Naive thymus-derived CD4-positive, alpha-beta T cell (primary cell): ENCODE measurements around the gene KIF16B. TPM values are rescaled to one million over a fixed set of nuclear protein-coding genes. Genes with fewer than 3 reads are reported as not detected.

Experiments
- ATAC-seq: fragments of 150-1000 bp; cut with Tn5 transposase; 2 replicates; pipeline ENCODE4 v1.10.0; 2021; ENCODE audit warnings: mild to moderate bottlenecking, moderate library complexity
- CTCF ChIA-PET: fragments of 350-600 bp; sonication (Branson Sonifier 250); formaldehyde crosslinking; loops from one replicate; lab custom pipeline; 2021; ENCODE audit warnings: antibody characterized with exemption; lab: Charles Lee
- POLR2A ChIA-PET: fragments of 350-600 bp; sonication (Branson Sonifier 250); formaldehyde crosslinking; loops from one replicate; lab custom pipeline; 2021; ENCODE audit warnings: antibody characterized with exemption, inconsistent platforms; lab: Charles Lee
- DNase-seq, 9 donors: peaks; one replicate each; pipeline versions ENCODE4 v3.0.0 to v3.0.0-alpha.2; 2020 to 2022; ENCODE audit warnings: mixed read lengths in 1 of 9
- H3K27ac ChIP-seq: one replicate; pipeline ENCODE4 v1.7.0; 2013; ENCODE audit warnings: mild to moderate bottlenecking, low read depth, low read length, moderate library complexity
- H3K27me3 ChIP-seq, 2 donors: one replicate each; pipeline ENCODE4 v1.7.0; 2013; ENCODE audit warnings: low read length in 2 of 2, mild to moderate bottlenecking in 2 of 2, moderate library complexity in 2 of 2; ENCODE audit not compliant: control insufficient read depth in 2 of 2, insufficient read depth in 2 of 2
- H3K36me3 ChIP-seq, 3 experiments: 1 replicate in 2 of 3; 2 replicates in 1 of 3; pipeline ENCODE4 v1.7.0; 2013; ENCODE audit warnings: low read length in 3 of 3, mild to moderate bottlenecking in 3 of 3, moderate library complexity in 1 of 3; ENCODE audit not compliant: insufficient read depth in 3 of 3, control insufficient read depth in 2 of 3
- H3K4me1 ChIP-seq, 2 donors: one replicate each; pipeline ENCODE4 v1.7.0; 2013; ENCODE audit warnings: low read length in 2 of 2, mild to moderate bottlenecking in 2 of 2, moderate library complexity in 1 of 2; ENCODE audit not compliant: control insufficient read depth in 2 of 2, insufficient read depth in 2 of 2
- H3K4me3 ChIP-seq: 2 replicates; pipeline ENCODE4 v1.7.0; 2013; ENCODE audit warnings: mild to moderate bottlenecking, low read length
- H3K9me3 ChIP-seq, 3 experiments: 1 replicate in 2 of 3; 2 replicates in 1 of 3; pipeline ENCODE4 v1.7.0; 2013; ENCODE audit warnings: low read length in 3 of 3; ENCODE audit not compliant: control insufficient read depth in 2 of 3
- H3K27ac Mint-ChIP-seq, 9 donors: one replicate each; pipeline ENCODE4 v1.8.0; 2020 to 2022; ENCODE audit warnings: mixed read lengths in 9 of 9, mild to moderate bottlenecking in 8 of 9, moderate library complexity in 5 of 9, inconsistent platforms in 2 of 9
- H3K27me3 Mint-ChIP-seq, 5 donors: one replicate each; pipeline ENCODE4 v1.8.0; 2021 to 2022; ENCODE audit warnings: mixed read lengths in 5 of 5, mild to moderate bottlenecking in 1 of 5
- H3K36me3 Mint-ChIP-seq, 5 donors: one replicate each; pipeline ENCODE4 v1.8.0; 2020 to 2022; ENCODE audit warnings: mixed read lengths in 5 of 5, mild to moderate bottlenecking in 3 of 5, inconsistent platforms in 1 of 5
- H3K4me1 Mint-ChIP-seq, 7 donors: one replicate each; pipeline ENCODE4 v1.8.0; 2020 to 2022; ENCODE audit warnings: mixed read lengths in 7 of 7, mild to moderate bottlenecking in 3 of 7, inconsistent platforms in 1 of 7
- H3K4me3 Mint-ChIP-seq, 10 donors: one replicate each; pipeline ENCODE4 v1.8.0; 2020 to 2022; ENCODE audit warnings: mild to moderate bottlenecking in 10 of 10, mixed read lengths in 10 of 10, moderate library complexity in 6 of 10, inconsistent platforms in 2 of 10
- H3K9me3 Mint-ChIP-seq, 11 donors: one replicate each; pipeline ENCODE4 v1.8.0; 2020 to 2022; ENCODE audit warnings: mixed read lengths in 11 of 11, mild to moderate bottlenecking in 4 of 11, inconsistent platforms in 1 of 11, moderate library complexity in 1 of 11
- intact Hi-C, 2 donors: fragments of 100-400 bp; cut with micrococcal nuclease; formaldehyde crosslinking; loops; one replicate each; pipeline ENCODE4 v1.15.1; 2023
- polyA plus RNA-seq, 2 donors: library from polyadenylated mRNA; unstranded; fragments of 300-500 nt; fragmentation: Illumina TruSeq; gene quantifications; one replicate each; pipeline ENCODE4 v1.2.3, GENCODE V29; 2021
- total RNA-seq, 6 experiments: library from RNA in 5 of 6; stranded (reverse) in 5 of 6; gene quantifications; 1 replicate in 5 of 6; 2 replicates in 1 of 6; pipeline ENCODE4 v1.2.3 and lab custom pipeline; 2021 to 2026

KIF16B gene
- total and polyA plus RNA-seq, 7 experiments from 2014 or later, result 6.0 to 13.7 (median 10.3) TPM

- intact Hi-C loops, result no loop called here
- ATAC-seq (no peak), DNase-seq (no peak)
- Mint-ChIP-seq H3K27ac (no peak overlapping the region), H3K27me3 (no peaks in the 10 kb centered on the region), H3K4me3 (no peak overlapping the region), H3K4me1 (peaks cover 0 to 10% (median 0%) of the 10 kb centered on the region in 7 donors), H3K36me3 (peaks cover 3 to 63% (median 40%) of the 10 kb centered on the region in 5 donors), H3K9me3 (peaks cover 0 to 2% (median 0%) of the 10 kb centered on the region in 11 donors)
- H3K4me3 ChIP-seq, result no peak overlapping the region
- POLR2A ChIA-PET, result no interaction called here
- H3K27me3 ChIP-seq, result no peaks in the 10 kb centered on the region
- no peaks in the 10 kb centered on the region for H3K4me1 ChIP-seq
- H3K9me3 ChIP-seq, result no peaks in the 10 kb centered on the region
- H3K27ac ChIP-seq, result no peak overlapping the region
- CTCF ChIA-PET, result no interaction called here
- no peaks in the 10 kb centered on the region for H3K36me3 ChIP-seq
Observed at GRCh38 chr20:16433293-16433580, 140.0 kb downstream of the KIF16B start.

- no peaks in the 10 kb centered on the region for H3K36me3 ChIP-seq
- H3K4me3 ChIP-seq, result no peak overlapping the region
- no peaks in the 10 kb centered on the region for H3K27me3 Mint-ChIP-seq
- no peak overlapping the region for H3K27ac Mint-ChIP-seq
- no peaks in the 10 kb centered on the region for H3K9me3 ChIP-seq
- H3K27ac ChIP-seq, result no peak overlapping the region
- peaks cover 3 to 69% (median 46%) of the 10 kb centered on the region in 5 donors for H3K36me3 Mint-ChIP-seq
- ATAC-seq (no peak), DNase-seq (no peak)
- ChIA-PET CTCF (interaction anchor here (0.6 kb wide), 1 partner anchor 36 kb away, joined by 3 read pairs; no protein-coding TSS in a partner anchor), POLR2A (no interaction called here)
- H3K4me1 ChIP-seq, result no peaks in the 10 kb centered on the region
- H3K9me3 Mint-ChIP-seq, result peaks cover 0 to 2% (median 0%) of the 10 kb centered on the region in 11 donors
- peaks cover 0 to 10% (median 0%) of the 10 kb centered on the region in 7 donors for H3K4me1 Mint-ChIP-seq
- intact Hi-C loops, result no loop called here
- H3K4me3 Mint-ChIP-seq, result no peak overlapping the region
- H3K27me3 ChIP-seq, result no peaks in the 10 kb centered on the region
Observed at GRCh38 chr20:16432466-16433292, 140.6 kb downstream of the KIF16B start.

GRCh38 chr20:16428112-16428511, 145.1 kb downstream of the KIF16B start:
- CTCF ChIA-PET, result no interaction called here

GRCh38 chr20:16427571-16427970, 145.7 kb downstream of the KIF16B start:
- no peak overlapping the region for H3K4me3 Mint-ChIP-seq
- H3K27ac ChIP-seq, result no peak overlapping the region
- H3K36me3 ChIP-seq, result peaks cover 0 to 25% (median 0%) of the 10 kb centered on the region in 3 experiments
- POLR2A ChIA-PET, result no interaction called here
- intact Hi-C loops, result no loop called here
- H3K27me3 ChIP-seq, result no peaks in the 10 kb centered on the region
- peaks cover 17 to 88% (median 80%) of the 10 kb centered on the region in 5 donors for H3K36me3 Mint-ChIP-seq
- H3K27ac Mint-ChIP-seq, result no peak overlapping the region
- no peak overlapping the region for H3K4me3 ChIP-seq
- peaks cover 0 to 4% (median 0%) of the 10 kb centered on the region in 11 donors for H3K9me3 Mint-ChIP-seq
- ATAC-seq, result no peak
- no peaks in the 10 kb centered on the region for H3K9me3 ChIP-seq
- CTCF ChIA-PET, result no interaction called here
- no peak for DNase-seq
- H3K4me1 ChIP-seq, result no peaks in the 10 kb centered on the region
- peaks cover 0 to 6% (median 0%) of the 10 kb centered on the region in 7 donors for H3K4me1 Mint-ChIP-seq
- H3K27me3 Mint-ChIP-seq, result no peaks in the 10 kb centered on the region

More at GRCh38 chr20:16428112-16428511, 145.1 kb downstream of the KIF16B start:
- Mint-ChIP-seq H3K4me1 (peaks cover 0 to 6% (median 0%) of the 10 kb centered on the region in 7 donors), H3K27ac (no peak overlapping the region), H3K4me3 (no peak overlapping the region), H3K27me3 (no peaks in the 10 kb centered on the region), H3K9me3 (peaks cover 0 to 4% (median 0%) of the 10 kb centered on the region in 11 donors), H3K36me3 (peaks cover 15 to 84% (median 75%) of the 10 kb centered on the region in 5 donors)
- ATAC-seq (no peak), DNase-seq (no peak)
- POLR2A ChIA-PET, result no interaction called here
- no peak overlapping the region for H3K27ac ChIP-seq
- intact Hi-C loops, result no loop called here
- H3K9me3 ChIP-seq, result no peaks in the 10 kb centered on the region
- H3K36me3 ChIP-seq, result peaks cover 0 to 25% (median 0%) of the 10 kb centered on the region in 3 experiments
- H3K27me3 ChIP-seq, result no peaks in the 10 kb centered on the region
- no peaks in the 10 kb centered on the region for H3K4me1 ChIP-seq
- no peak overlapping the region for H3K4me3 ChIP-seq

GRCh38 chr20:16424780-16425179, 148.5 kb downstream of the KIF16B start:
- H3K4me3 ChIP-seq, result no peak overlapping the region
- no peak overlapping the region for H3K4me3 Mint-ChIP-seq
- H3K27me3 Mint-ChIP-seq, result no peaks in the 10 kb centered on the region
- ChIA-PET CTCF (no interaction called here), POLR2A (no interaction called here)
- no peaks in the 10 kb centered on the region for H3K27me3 ChIP-seq
- no peaks in the 10 kb centered on the region for H3K4me1 Mint-ChIP-seq
- intact Hi-C loops, result no loop called here
- DNase-seq (no peak), ATAC-seq (no peak)
- peaks cover 15 to 98% (median 83%) of the 10 kb centered on the region in 5 donors for H3K36me3 Mint-ChIP-seq
- no peaks in the 10 kb centered on the region for H3K9me3 ChIP-seq
- H3K27ac Mint-ChIP-seq, result no peak overlapping the region
- H3K36me3 ChIP-seq, result peaks cover 0 to 25% (median 0%) of the 10 kb centered on the region in 3 experiments
- no peak overlapping the region for H3K27ac ChIP-seq
- no peaks in the 10 kb centered on the region for H3K4me1 ChIP-seq
- H3K9me3 Mint-ChIP-seq, result peaks cover 0 to 4% (median 0%) of the 10 kb centered on the region in 11 donors

GRCh38 chr20:16423311-16424212, 149.7 kb downstream of the KIF16B start:
- peaks cover 15 to 96% (median 84%) of the 10 kb centered on the region in 5 donors for H3K36me3 Mint-ChIP-seq
- CTCF ChIA-PET, result no interaction called here
- no peaks in the 10 kb centered on the region for H3K27me3 ChIP-seq

More at GRCh38 chr20:16423311-16424212, 149.7 kb downstream of the KIF16B start:
- Histone ChIP-seq H3K9me3 (no peaks in the 10 kb centered on the region), H3K27ac (no peak overlapping the region), H3K4me3 (no peak overlapping the region), H3K36me3 (peaks cover 0 to 25% (median 0%) of the 10 kb centered on the region in 3 experiments), H3K4me1 (no peaks in the 10 kb centered on the region)
- ATAC-seq (no peak), DNase-seq (no peak)
- no peaks in the 10 kb centered on the region for H3K27me3 Mint-ChIP-seq
- intact Hi-C loops, result no loop called here
- no peak overlapping the region for H3K27ac Mint-ChIP-seq
- peaks cover 0 to 4% (median 0%) of the 10 kb centered on the region in 11 donors for H3K9me3 Mint-ChIP-seq
- POLR2A ChIA-PET, result interaction anchor here (0.5 kb wide), 1 partner anchor 199 kb away, joined by 3 read pairs; no protein-coding TSS in a partner anchor
- H3K4me3 Mint-ChIP-seq, result no peak overlapping the region
- H3K4me1 Mint-ChIP-seq, result no peaks in the 10 kb centered on the region
